SK-N-SH (cell line): ENCODE measurements around the gene CARS2. TPM values are rescaled to one million over a fixed set of nuclear protein-coding genes. Genes with fewer than 3 reads are reported as not detected.

Experiments
- CTCF ChIA-PET: fragments of 300-600, 350-600 bp; formaldehyde crosslinking; extraction: SDS; loops from one replicate; lab custom pipeline; 2021; lab: Yijun Ruan, JAX
- POLR2A ChIA-PET: fragments of 350-600 bp; sonication (Branson Sonifier 250); formaldehyde crosslinking; extraction: SDS; loops from one replicate; lab custom pipeline; 2020; ENCODE audit warnings: antibody characterized with exemption, inconsistent platforms; lab: Yijun Ruan, JAX
- DNase-seq: peaks from one replicate; pipeline ENCODE4 v3.0.0; 2012
- H2AFZ ChIP-seq: fragments of 200-600 bp; sonication (generic); 2 replicates; pipeline ENCODE4 v1.8.1; 2016; ENCODE audit warnings: antibody characterized with exemption, mild to moderate bottlenecking, low read depth
- H3F3A ChIP-seq: fragments of 200-600 bp; sonication (generic); replicated peaks from 2 replicates; pipeline ENCODE3; 2016; ENCODE audit warnings: antibody characterized with exemption, mild to moderate bottlenecking; ENCODE audit not compliant: insufficient read depth
- H3K27ac ChIP-seq, 2 experiments: fragments of 200-500 bp in 1 of 2; fragments of 200-600 bp in 1 of 2; sonication (Bioruptor generic) in 1 of 2; sonication (generic), shearing (Covaris generic) in 1 of 2; 2 replicates each; pipeline versions ENCODE4 v1.5.1 to v1.6.1; 2014 to 2016; ENCODE audit warnings: low read depth in 2 of 2, inconsistent platforms in 1 of 2, low read length in 1 of 2, mild to moderate bottlenecking in 1 of 2, mixed read lengths in 1 of 2
- H3K27me3 ChIP-seq: fragments of 200-600 bp; sonication (generic), shearing (Covaris generic); 2 replicates; pipeline ENCODE4 v1.6.1; 2016; ENCODE audit warnings: mixed run types; ENCODE audit not compliant: insufficient read depth
- H3K36me3 ChIP-seq, 2 experiments: fragments of 200-500 bp in 1 of 2; fragments of 200-600 bp in 1 of 2; sonication (Bioruptor generic) in 1 of 2; sonication (generic) in 1 of 2; replicated peaks in 1 of 2; 2 replicates each; pipeline versions ENCODE3 to v1.5.1; 2014 to 2016; ENCODE audit warnings: low read length in 1 of 2, mild to moderate bottlenecking in 1 of 2; ENCODE audit not compliant: insufficient read depth in 2 of 2, control insufficient read depth in 1 of 2
- H3K4me1 ChIP-seq, 2 experiments: fragments of 200-500 bp in 1 of 2; fragments of 200-600 bp in 1 of 2; sonication (Bioruptor generic) in 1 of 2; sonication (generic), shearing (Covaris generic) in 1 of 2; 2 replicates each; pipeline versions ENCODE4 v1.5.1 to v1.6.1; 2014 to 2016; ENCODE audit warnings: low read depth in 1 of 2, low read length in 1 of 2, mixed run types in 1 of 2; ENCODE audit not compliant: insufficient read depth in 2 of 2, control insufficient read depth in 1 of 2
- H3K4me2 ChIP-seq: fragments of 200-600 bp; sonication (generic), shearing (Covaris generic); 2 replicates; pipeline ENCODE4 v1.6.1; 2017; ENCODE audit warnings: mixed run types
- H3K4me3 ChIP-seq, 2 experiments: fragments of 200-500 bp in 1 of 2; fragments of 200-600 bp in 1 of 2; sonication (Bioruptor generic) in 1 of 2; sonication (generic), shearing (Covaris generic) in 1 of 2; 2 replicates each; pipeline versions ENCODE4 v1.5.1 to v1.8.1; 2014 to 2016; ENCODE audit warnings: low read depth in 2 of 2, inconsistent platforms in 1 of 2, low read length in 1 of 2, mild to moderate bottlenecking in 1 of 2, mixed read lengths in 1 of 2, moderate library complexity in 1 of 2
- H3K79me2 ChIP-seq: fragments of 200-600 bp; sonication (generic); 2 replicates; pipeline ENCODE4 v1.8.1; 2017; ENCODE audit warnings: mild to moderate bottlenecking; ENCODE audit not compliant: insufficient read depth
- H3K9ac ChIP-seq: fragments of 200-600 bp; sonication (generic); 2 replicates; pipeline ENCODE4 v1.6.1; 2017; ENCODE audit warnings: mixed run types
- H3K9me2 ChIP-seq: fragments of 200-600 bp; sonication (generic); 2 replicates; pipeline ENCODE4 v1.6.1; 2017; ENCODE audit warnings: mixed run types
- H3K9me3 ChIP-seq: fragments of 200-600 bp; sonication (generic); 2 replicates; pipeline ENCODE4 v1.6.1; 2017; ENCODE audit warnings: mixed run types, mild to moderate bottlenecking, moderate library complexity
- H4K20me1 ChIP-seq: fragments of 200-600 bp; sonication (generic); 2 replicates; pipeline ENCODE4 v1.6.1; 2017; ENCODE audit warnings: mild to moderate bottlenecking, mixed run types; ENCODE audit not compliant: insufficient read depth
- ELF1 ChIP-seq: IDR thresholded peaks from 2 replicates; pipeline ENCODE4 v1.4.0; 2012
- FOXJ3 ChIP-seq: sonication (generic); formaldehyde crosslinking; IDR thresholded peaks from 2 replicates; pipeline ENCODE4 v1.5.1; 2020; ENCODE audit warnings: mild to moderate bottlenecking, missing genetic modification reagents
- GABPA ChIP-seq: IDR thresholded peaks from 2 replicates; pipeline ENCODE4 v1.4.0; 2012; ENCODE audit warnings: low read depth, mild to moderate bottlenecking
- GATA2 ChIP-seq: sonication (generic); formaldehyde crosslinking; IDR thresholded peaks from 2 replicates; pipeline ENCODE4 v1.5.0; 2020; ENCODE audit warnings: mild to moderate bottlenecking, missing genetic modification reagents
- JUND ChIP-seq: IDR thresholded peaks from 2 replicates; pipeline ENCODE4 v1.4.0; 2012
- MAX ChIP-seq: IDR thresholded peaks from 2 replicates; pipeline ENCODE4 v1.4.0; 2012; ENCODE audit warnings: low read depth
- MXI1 ChIP-seq: IDR thresholded peaks from 2 replicates; pipeline ENCODE4 v1.6.1; 2012; ENCODE audit warnings: mild to moderate bottlenecking, low read depth, low read length, improper control_type of control experiment
- PBX3 ChIP-seq: IDR thresholded peaks from 2 replicates; pipeline ENCODE4; 2012
- RAD21 ChIP-seq: IDR thresholded peaks from 2 replicates; pipeline ENCODE4 v1.6.1; 2012; ENCODE audit warnings: mild to moderate bottlenecking, low read length
- REST ChIP-seq: IDR thresholded peaks from 2 replicates; pipeline ENCODE4 v1.6.1; 2012; ENCODE audit warnings: mild to moderate bottlenecking, low read depth, low read length, moderate library complexity
- RFX5 ChIP-seq: IDR thresholded peaks from 2 replicates; pipeline ENCODE4 v1.6.1; 2012; ENCODE audit warnings: mild to moderate bottlenecking, improper control_type of control experiment, low read length
- SMC3 ChIP-seq: IDR thresholded peaks from 2 replicates; pipeline ENCODE4 v1.6.1; 2012; ENCODE audit warnings: low read depth, low read length, improper control_type of control experiment
- YY1 ChIP-seq: IDR thresholded peaks from 2 replicates; pipeline ENCODE4 v1.4.0; 2012; ENCODE audit warnings: low read depth, mild to moderate bottlenecking
- WGBS: methylation state at CpG from one replicate; pipeline ENCODE4 v1.1.6; 2017; ENCODE audit warnings: low lambda C conversion rate; 5-methylcytosine and 5-hydroxymethylcytosine counted together
- polyA plus RNA-seq, 3 experiments: library from polyadenylated mRNA; depleted of rRNA; stranded (reverse); fragments of >200 nt; gene quantifications; 2 replicates each; pipeline ENCODE4 v1.2.3, GENCODE V29; 2012

CARS2 gene
- polyA plus RNA-seq, 1 of the 3 experiments (the other 2 are of a cell fraction), result 78.6 TPM

- no peak for TF ChIP-seq PBX3
- TF ChIP-seq YY1, result no peak
- no peak for TF ChIP-seq MXI1
- no peak for TF ChIP-seq FOXJ3 (CRISPR knock-in tag)
- TF ChIP-seq GABPA, result no peak
- no peak for TF ChIP-seq REST
- TF ChIP-seq RAD21, result no peak
- TF ChIP-seq RFX5, result no peak
- no peak for TF ChIP-seq GATA2 (CRISPR knock-in tag)
Measured at GRCh38 chr13:110700641-110701040, 5.3 kb downstream of the CARS2 start (continued).

- peaks cover 42 to 45% of the 10 kb centered on the region in 2 experiments for H3K36me3 ChIP-seq
- H3K4me3 ChIP-seq, result no peak overlapping the region
- H3K4me2 ChIP-seq, result no peak overlapping the region
- no peak for TF ChIP-seq PBX3
- TF ChIP-seq ELF1, result no peak
- no peak for TF ChIP-seq MAX
- TF ChIP-seq JUND, result no peak
- TF ChIP-seq SMC3, result no peak
- TF ChIP-seq, all 33 proteins: peak for 0
- CTCF ChIA-PET, result no interaction called here
- H3K9ac ChIP-seq, result no peak overlapping the region
- peaks cover 64% of the 10 kb centered on the region for H3K79me2 ChIP-seq
- H3K27me3 ChIP-seq, result no peaks in the 10 kb centered on the region
- peaks cover 4 to 18% of the 10 kb centered on the region in 2 experiments; a peak in 3 of 4 replicates for H3K4me1 ChIP-seq
- no peaks in the 10 kb centered on the region for H4K20me1 ChIP-seq
- H3K27ac ChIP-seq, result no peak overlapping the region
- POLR2A ChIA-PET, result no interaction called here
- over 99% methylated on average over 14 of the region's 14 CpGs for WGBS
- no peak overlapping the region for H2AFZ ChIP-seq
- no peak for DNase-seq
- H3F3A ChIP-seq, result no peaks in the 10 kb centered on the region
- no peaks in the 10 kb centered on the region for H3K9me3 ChIP-seq
- H3K9me2 ChIP-seq, result no peaks in the 10 kb centered on the region
Measured at GRCh38 chr13:110700186-110700585, 5.7 kb downstream of the CARS2 start.
